ENCODE results near the gene CTNNA1. TPM values are rescaled to one million over a fixed set of nuclear protein-coding genes. Genes with fewer than 3 reads are reported as not detected.
"Not testable (repeated sequence)": the region's sequence is repeated elsewhere in the genome, so short reads cannot be mapped to it uniquely, and the experiment has no call there.

CTNNA1 gene
- 598 TPM for total RNA-seq (ENCODE audit: unreplicated experiment)
- long read RNA-seq, transcript CTNNA1-201 (18 exons, 3,756 nt) = major isoform, 110 of 154 reads
- long read RNA-seq, partial matches to known transcripts = 29 of 154 reads
- long read RNA-seq, other reads (novel, unspliced or antisense) = 12 of 154 reads

- H3K27me3 Mint-ChIP-seq (ENCODE audit: unreplicated experiment) = peaks cover 11% of the 10 kb centered on the region
- H3K36me3 Mint-ChIP-seq (ENCODE audit: unreplicated experiment) = peaks cover 17% of the 10 kb centered on the region
- DNase-seq = peak; percentile 77
- peak within 1 kb of the TSS; percentile 96 for H3K4me3 Mint-ChIP-seq (ENCODE audit: unreplicated experiment)
- TF ChIP-seq CTCF (IDR thresholded peaks at IDR 0.05; ENCODE audit: partially characterized antibody, unreplicated experiment) = no peak
- peaks cover 23% of the 10 kb centered on the region for H3K4me1 Mint-ChIP-seq (ENCODE audit: low read depth, unreplicated experiment)
- peaks cover 21% of the 10 kb centered on the region for H3K9me3 Mint-ChIP-seq (ENCODE audit: unreplicated experiment)
- peak within 1 kb of the TSS; percentile 82 for H3K27ac Mint-ChIP-seq (ENCODE audit: unreplicated experiment)
Observed at GRCh38 chr5:138752951-138753793, at the start of gene CTNNA1. CTNNA1 (plus strand) TSS chr5:138753425; CDS start chr5:138781925, 28,500 bp downstream.

DNA sequence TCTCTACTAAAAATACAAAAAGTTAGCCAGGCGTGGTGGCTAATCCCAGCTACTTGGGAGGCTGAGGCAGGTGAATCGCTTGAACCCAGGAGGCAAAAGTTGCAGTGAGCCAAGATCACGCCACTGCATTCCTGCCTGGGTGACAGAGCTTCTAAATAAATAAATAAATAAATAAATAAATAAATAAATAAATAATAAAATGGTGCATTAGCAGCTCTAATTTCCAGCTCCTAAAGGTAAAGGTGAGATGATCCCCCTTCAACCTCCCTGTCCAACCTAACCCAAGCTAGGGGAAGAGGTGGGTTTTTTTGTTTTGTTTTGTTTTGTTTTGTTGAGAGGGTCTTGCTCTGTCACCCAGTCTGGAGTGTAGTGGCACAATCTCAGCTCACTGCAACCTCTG is 49.4 kb upstream of the CTNNA1 start:
- not testable (repeated sequence) for DNase-seq; H3K36me3 Mint-ChIP-seq (ENCODE audit: unreplicated experiment)
- Mint-ChIP-seq H3K4me1 (ENCODE audit: low read depth, unreplicated experiment) (peaks cover 50% of the 10 kb centered on the region), H3K9me3 (ENCODE audit: unreplicated experiment) (peaks cover 17% of the 10 kb centered on the region), H3K27me3 (ENCODE audit: unreplicated experiment) (peaks cover 11% of the 10 kb centered on the region), H3K27ac (ENCODE audit: unreplicated experiment) (peak overlapping the region; percentile 98), H3K4me3 (ENCODE audit: unreplicated experiment) (peak overlapping the region; percentile 80)

DNA sequence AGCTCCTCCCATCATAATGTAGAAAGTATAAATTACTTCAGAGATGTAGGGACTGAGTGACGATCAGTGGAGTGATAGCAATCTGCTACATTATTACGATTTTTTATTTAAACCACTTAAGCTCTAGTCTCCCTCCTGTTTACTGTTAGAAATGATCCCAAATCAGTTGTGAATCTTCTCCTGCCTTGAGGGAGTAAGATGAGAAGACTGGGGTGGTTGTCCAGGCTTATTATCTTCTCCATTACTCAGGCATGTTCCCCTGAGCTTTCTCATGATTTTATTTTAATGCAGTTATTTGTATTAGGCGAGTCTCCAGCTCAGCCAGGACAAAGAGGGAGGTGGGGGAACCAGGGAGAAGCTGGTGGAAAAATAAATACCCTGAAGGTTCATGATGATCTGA is 48.2 kb upstream of the CTNNA1 start:
- Mint-ChIP-seq H3K27me3 (ENCODE audit: unreplicated experiment) (peaks cover 11% of the 10 kb centered on the region), H3K4me3 (ENCODE audit: unreplicated experiment) (peak overlapping the region; percentile 68), H3K9me3 (ENCODE audit: unreplicated experiment) (peaks cover 17% of the 10 kb centered on the region), H3K4me1 (ENCODE audit: low read depth, unreplicated experiment) (peaks cover 58% of the 10 kb centered on the region), H3K27ac (ENCODE audit: unreplicated experiment) (peak overlapping the region; percentile 94), H3K36me3 (ENCODE audit: unreplicated experiment) (no peaks in the 10 kb centered on the region)
- no peak for DNase-seq
- no peak for TF ChIP-seq CTCF (IDR thresholded peaks at IDR 0.05; ENCODE audit: partially characterized antibody, unreplicated experiment)

- Mint-ChIP-seq H3K27me3 (ENCODE audit: unreplicated experiment) (peaks cover 9% of the 10 kb centered on the region), H3K27ac (ENCODE audit: unreplicated experiment) (peak overlapping the region; percentile 94), H3K9me3 (ENCODE audit: unreplicated experiment) (peaks cover 17% of the 10 kb centered on the region), H3K4me3 (ENCODE audit: unreplicated experiment) (no peak overlapping the region), H3K36me3 (ENCODE audit: unreplicated experiment) (no peaks in the 10 kb centered on the region), H3K4me1 (ENCODE audit: low read depth, unreplicated experiment) (peaks cover 58% of the 10 kb centered on the region)
- DNase-seq = no peak
- TF ChIP-seq CTCF (IDR thresholded peaks at IDR 0.05; ENCODE audit: partially characterized antibody, unreplicated experiment) = no peak
Observed at GRCh38 chr5:138705567-138705966, 47.7 kb upstream of the CTNNA1 start.

DNA sequence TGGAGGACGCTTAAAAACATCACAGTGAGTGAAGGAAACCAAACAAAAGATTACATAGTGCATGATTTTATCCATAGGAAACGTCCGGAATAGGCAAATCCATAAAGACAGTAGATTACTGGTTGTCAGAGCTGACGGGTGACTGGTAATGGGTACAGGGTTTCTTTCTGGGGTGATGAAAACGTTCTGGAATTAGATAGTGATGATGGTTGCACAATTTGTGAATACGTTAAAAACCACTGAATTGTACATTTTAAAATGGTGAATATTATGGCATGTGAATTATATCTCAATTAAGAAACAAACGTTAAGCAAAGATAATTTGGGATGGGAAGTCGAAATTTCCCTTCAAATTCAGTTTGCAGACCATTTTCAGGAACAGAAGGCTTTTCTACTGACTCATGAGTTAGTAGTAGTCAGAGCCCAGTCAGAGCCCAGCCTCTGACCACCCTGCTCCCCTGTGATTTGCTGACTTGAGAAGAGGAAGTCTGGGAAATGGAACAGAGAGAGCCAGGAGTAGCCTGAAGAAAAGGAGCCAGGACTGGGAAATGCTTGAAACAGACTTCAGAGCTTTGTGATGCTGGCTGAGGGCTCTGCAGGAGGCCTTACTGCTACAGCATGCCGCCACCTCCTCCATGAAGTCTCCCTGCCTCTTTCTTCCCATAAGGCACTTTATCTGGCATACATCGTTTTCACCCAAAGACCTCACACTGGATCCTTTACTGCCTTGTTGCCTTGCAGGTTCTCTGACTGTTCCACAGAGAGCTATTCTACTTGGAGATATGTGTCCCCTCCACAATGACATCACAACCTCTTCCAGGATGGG is 46.4 kb upstream of the CTNNA1 start:
- H3K4me1 Mint-ChIP-seq (ENCODE audit: low read depth, unreplicated experiment) = peaks cover 54% of the 10 kb centered on the region
- H3K9me3 Mint-ChIP-seq (ENCODE audit: unreplicated experiment) = peaks cover 10% of the 10 kb centered on the region
- peak overlapping the region; percentile 80 for H3K27ac Mint-ChIP-seq (ENCODE audit: unreplicated experiment)
- H3K4me3 Mint-ChIP-seq (ENCODE audit: unreplicated experiment) = no peak overlapping the region
- peaks cover 6% of the 10 kb centered on the region for H3K27me3 Mint-ChIP-seq (ENCODE audit: unreplicated experiment)
- no peak for DNase-seq
- TF ChIP-seq CTCF (IDR thresholded peaks at IDR 0.05; ENCODE audit: partially characterized antibody, unreplicated experiment) = no peak
- no peaks in the 10 kb centered on the region for H3K36me3 Mint-ChIP-seq (ENCODE audit: unreplicated experiment)
